ENCODE results near the gene CMBL.

GRCh38 chr5:10283927-10284635 lies 23.6 kb downstream of the CMBL start:
- no peak for TF ChIP-seq TCF7 (IDR thresholded peaks at IDR 0.05; ENCODE audit: low read depth)
- TF ChIP-seq RCOR2 (CRISPR knock-in tag; IDR thresholded peaks at IDR 0.05): no peak
- no peak for TF ChIP-seq RNF2 (conservative IDR thresholded peaks at IDR 0.05; ENCODE audit: low read depth)
- no peak for TF ChIP-seq ZFP36 (IDR thresholded peaks at IDR 0.05; ENCODE audit: borderline replicate concordance, low read depth, low read length, partially characterized antibody)
- TF ChIP-seq, protein P1, sequence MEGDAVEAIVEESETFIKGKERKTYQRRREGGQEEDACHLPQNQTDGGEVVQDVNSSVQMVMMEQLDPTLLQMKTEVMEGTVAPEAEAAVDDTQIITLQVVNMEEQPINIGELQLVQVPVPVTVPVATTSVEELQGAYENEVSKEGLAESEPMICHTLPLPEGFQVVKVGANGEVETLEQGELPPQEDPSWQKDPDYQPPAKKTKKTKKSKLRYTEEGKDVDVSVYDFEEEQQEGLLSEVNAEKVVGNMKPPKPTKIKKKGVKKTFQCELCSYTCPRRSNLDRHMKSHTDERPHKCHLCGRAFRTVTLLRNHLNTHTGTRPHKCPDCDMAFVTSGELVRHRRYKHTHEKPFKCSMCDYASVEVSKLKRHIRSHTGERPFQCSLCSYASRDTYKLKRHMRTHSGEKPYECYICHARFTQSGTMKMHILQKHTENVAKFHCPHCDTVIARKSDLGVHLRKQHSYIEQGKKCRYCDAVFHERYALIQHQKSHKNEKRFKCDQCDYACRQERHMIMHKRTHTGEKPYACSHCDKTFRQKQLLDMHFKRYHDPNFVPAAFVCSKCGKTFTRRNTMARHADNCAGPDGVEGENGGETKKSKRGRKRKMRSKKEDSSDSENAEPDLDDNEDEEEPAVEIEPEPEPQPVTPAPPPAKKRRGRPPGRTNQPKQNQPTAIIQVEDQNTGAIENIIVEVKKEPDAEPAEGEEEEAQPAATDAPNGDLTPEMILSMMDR (CRISPR knock-in tag; IDR thresholded peaks at IDR 0.05): peak; percentile 90
- no peak for TF ChIP-seq NPAS2 (CRISPR knock-in tag; IDR thresholded peaks at IDR 0.05; ENCODE audit: borderline replicate concordance)
- TF ChIP-seq, protein P2, sequence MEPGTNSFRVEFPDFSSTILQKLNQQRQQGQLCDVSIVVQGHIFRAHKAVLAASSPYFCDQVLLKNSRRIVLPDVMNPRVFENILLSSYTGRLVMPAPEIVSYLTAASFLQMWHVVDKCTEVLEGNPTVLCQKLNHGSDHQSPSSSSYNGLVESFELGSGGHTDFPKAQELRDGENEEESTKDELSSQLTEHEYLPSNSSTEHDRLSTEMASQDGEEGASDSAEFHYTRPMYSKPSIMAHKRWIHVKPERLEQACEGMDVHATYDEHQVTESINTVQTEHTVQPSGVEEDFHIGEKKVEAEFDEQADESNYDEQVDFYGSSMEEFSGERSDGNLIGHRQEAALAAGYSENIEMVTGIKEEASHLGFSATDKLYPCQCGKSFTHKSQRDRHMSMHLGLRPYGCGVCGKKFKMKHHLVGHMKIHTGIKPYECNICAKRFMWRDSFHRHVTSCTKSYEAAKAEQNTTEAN (CRISPR knock-in tag; conservative IDR thresholded peaks at IDR 0.05): no peak
- TF ChIP-seq ATF3 (CRISPR knock-in tag; IDR thresholded peaks at IDR 0.05): no peak

Data from HepG2 (cell line).